ENCODE measurements around the gene RBM44.

DNA sequence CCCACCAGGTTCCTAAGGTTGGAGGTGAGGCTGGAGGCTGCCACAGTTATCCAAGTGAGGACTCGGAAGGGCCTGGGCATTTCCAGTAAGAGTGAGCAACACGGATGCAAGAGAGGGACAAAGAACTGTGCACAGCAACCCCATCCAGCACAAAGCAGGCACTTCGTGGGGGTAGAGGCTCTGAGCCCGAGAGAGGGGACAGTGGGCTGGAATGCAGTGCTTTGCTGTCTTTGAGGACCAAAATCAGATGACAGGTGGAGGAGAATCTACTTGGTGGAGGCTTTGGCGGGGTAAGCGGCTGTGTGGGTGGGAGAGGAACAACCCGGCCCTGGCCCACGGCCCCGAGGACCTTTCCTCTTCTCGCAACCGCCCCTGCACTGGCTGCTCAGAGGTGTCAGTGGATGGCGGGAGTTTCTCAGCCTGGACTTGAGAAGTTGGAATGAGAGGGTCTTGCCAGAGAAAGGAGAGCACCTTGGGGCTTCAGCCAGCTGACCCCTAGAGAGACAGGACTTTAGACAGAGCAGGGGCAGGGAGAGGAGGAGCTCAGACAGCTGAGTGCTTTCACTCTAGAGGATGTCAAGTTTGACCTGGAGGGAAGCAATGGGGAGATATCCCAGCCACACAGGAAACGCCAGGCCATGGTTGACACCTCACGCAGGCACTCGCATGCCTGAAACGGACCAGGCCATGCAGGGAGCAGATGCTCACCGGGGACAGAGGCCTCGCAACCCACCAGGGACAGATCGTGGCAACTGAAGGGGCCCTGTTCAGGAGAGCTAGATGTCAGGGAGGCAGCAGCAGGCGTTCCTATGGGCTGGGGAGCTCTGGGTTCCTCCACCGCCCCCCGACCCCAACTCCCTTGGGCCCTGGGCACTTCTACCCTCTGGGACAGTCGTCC is 72.4 kb downstream of the RBM44 start:
- TF ChIP-seq, protein P1, sequence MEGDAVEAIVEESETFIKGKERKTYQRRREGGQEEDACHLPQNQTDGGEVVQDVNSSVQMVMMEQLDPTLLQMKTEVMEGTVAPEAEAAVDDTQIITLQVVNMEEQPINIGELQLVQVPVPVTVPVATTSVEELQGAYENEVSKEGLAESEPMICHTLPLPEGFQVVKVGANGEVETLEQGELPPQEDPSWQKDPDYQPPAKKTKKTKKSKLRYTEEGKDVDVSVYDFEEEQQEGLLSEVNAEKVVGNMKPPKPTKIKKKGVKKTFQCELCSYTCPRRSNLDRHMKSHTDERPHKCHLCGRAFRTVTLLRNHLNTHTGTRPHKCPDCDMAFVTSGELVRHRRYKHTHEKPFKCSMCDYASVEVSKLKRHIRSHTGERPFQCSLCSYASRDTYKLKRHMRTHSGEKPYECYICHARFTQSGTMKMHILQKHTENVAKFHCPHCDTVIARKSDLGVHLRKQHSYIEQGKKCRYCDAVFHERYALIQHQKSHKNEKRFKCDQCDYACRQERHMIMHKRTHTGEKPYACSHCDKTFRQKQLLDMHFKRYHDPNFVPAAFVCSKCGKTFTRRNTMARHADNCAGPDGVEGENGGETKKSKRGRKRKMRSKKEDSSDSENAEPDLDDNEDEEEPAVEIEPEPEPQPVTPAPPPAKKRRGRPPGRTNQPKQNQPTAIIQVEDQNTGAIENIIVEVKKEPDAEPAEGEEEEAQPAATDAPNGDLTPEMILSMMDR (IDR thresholded peaks at IDR 0.05) = no peak
- TF ChIP-seq POLR2A (IDR thresholded peaks at IDR 0.05) (no peak), EP300 (IDR thresholded peaks at IDR 0.05) (no peak)
